HG02588 (cell line): ENCODE measurements around the gene ERC1.
"Not testable (repeated sequence)": the region's sequence is repeated elsewhere in the genome, so short reads cannot be mapped to it uniquely, and the experiment has no call there.

ENCODE experiments used
- ATAC-seq: cut with Tn5 transposase; IDR thresholded peaks from one replicate; pipeline ENCODE4 v1.9.1; 2021; ENCODE audit warnings: mild to moderate bottlenecking, moderate library complexity; ENCODE audit not compliant: unreplicated experiment

ERC1 gene

DNA sequence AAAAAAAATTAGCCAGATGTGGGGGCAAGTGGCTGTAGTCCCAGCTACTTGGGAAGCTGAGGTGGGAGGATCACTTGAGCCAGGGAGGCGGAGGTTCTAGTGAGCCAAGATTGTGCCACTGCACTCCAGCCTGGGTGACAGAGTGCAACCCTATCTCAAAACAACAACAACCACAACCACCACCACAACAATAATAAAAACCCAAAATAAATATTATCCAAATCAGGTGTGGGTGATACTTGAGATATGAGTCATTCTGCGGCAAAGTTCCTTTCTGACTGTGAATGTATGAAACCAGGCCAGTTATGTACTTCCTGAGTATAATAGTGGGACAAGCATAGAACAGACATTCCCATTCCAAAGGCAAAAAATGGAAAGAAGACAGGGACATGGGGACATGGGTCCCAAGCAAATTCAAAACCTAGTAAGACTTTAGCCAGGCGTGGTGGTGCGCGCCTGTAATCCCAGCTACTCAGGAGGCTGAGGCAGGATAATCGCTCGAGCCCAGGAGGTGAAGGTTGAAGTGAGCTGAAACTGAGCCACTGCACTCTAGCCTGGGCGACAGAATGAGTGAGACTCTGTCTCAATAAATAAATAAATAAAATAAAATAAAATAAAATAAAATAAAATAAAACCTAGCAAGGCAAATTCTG lies 9.7 kb upstream of the ERC1 start:
- ATAC-seq, result no peak

DNA sequence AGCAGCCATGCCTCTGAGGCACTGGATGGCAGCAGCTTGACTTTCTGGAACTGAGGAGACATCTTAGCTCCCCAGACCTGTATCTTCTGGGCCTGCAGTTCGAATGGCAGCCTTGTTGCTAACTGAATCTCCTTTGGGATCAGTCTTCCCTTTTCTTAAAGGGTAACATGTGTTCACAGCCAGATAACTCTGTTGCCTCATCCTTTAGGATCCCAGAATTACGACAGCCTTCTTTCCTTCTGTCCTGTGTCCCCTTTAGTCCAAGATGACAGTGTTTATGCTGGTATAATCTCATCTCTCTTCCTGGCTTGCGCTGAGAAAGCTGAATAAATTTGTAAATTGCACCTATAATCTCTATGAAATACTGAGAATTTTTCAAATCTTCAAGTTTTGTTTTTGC lies 9.1 kb upstream of the ERC1 start:
- ATAC-seq, result no peak

DNA sequence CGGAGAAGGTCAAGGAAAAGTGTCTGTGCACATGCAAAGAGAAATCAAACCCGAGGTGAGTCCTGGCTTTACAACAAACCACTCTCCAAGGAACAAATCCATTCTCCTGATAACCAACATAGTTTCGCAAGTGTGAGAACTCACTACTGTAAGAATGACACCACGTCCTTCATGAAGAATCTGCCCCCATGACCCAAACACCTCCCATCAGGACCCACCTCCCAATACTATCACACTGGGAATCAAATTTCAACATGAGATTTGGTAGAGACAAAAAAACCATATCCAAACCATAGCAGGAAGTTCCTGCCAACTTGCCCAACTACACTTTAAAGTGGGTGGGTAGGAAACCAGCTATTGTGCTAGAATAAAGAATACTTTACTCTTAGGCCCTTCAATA lies 2.4 kb upstream of the ERC1 start:
- ATAC-seq, result no peak

DNA sequence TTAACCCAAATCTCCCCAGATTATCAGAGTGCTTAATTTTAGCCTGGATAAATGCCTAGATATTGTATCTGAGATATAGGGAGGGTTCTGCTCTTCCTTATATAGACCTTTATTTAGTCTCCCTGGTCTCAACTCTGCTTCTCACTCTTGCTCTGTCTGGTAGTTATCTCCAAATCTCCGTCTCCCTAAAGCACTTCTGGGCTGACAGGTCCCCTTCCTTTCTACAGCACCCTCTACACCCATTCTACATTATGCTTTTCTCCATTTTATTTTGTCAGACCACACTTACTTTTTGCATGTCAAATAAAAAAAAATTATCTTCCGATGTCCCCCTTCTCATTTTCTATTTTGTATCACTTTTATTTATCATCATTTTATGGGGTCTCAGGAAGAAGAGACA lies 2.0 kb upstream of the ERC1 start:
- no peak for ATAC-seq

DNA sequence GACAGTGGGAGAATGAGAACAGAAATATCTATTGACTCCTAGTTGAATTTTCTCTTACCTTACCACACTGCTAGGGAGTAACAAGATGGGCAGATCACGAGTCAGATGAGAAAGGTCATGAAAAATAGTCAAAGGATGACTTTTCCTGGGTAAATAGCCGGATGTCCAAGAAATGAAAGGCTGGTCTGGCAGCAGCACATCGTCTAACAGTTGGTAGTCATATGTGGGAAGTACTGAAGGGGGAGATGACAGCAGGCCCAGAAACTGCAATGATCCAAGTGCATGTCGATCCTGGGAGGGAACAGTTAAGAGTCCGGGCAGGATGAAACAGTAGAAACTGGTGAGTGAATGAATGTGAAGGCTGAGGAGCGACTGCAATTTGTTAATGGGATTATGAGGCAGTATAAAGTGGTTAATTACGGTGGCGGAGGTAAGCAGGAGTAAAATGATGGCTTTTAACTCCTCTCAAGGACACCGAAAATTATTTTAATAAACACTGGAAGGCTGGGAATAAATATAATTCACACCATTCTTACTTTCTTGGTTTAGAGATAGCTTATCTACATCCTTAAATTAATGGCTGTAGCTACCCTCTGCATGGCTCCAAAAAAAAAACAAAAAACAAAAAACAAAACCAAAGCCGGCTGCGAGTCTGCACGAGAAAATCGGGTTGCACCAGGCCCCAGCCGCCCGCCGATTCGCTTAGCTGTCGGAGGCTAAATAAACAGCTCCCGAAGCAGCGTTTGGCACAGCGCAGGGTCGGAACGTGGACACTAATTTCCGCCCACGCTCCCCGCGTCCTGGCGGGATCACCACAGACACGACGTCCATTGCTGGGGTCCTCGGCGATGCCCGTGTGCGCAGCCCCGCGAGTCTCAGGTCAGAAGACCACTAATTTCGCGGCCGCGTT lies 1.0 kb upstream of the ERC1 start:
- ATAC-seq, result peak; percentile 17

DNA sequence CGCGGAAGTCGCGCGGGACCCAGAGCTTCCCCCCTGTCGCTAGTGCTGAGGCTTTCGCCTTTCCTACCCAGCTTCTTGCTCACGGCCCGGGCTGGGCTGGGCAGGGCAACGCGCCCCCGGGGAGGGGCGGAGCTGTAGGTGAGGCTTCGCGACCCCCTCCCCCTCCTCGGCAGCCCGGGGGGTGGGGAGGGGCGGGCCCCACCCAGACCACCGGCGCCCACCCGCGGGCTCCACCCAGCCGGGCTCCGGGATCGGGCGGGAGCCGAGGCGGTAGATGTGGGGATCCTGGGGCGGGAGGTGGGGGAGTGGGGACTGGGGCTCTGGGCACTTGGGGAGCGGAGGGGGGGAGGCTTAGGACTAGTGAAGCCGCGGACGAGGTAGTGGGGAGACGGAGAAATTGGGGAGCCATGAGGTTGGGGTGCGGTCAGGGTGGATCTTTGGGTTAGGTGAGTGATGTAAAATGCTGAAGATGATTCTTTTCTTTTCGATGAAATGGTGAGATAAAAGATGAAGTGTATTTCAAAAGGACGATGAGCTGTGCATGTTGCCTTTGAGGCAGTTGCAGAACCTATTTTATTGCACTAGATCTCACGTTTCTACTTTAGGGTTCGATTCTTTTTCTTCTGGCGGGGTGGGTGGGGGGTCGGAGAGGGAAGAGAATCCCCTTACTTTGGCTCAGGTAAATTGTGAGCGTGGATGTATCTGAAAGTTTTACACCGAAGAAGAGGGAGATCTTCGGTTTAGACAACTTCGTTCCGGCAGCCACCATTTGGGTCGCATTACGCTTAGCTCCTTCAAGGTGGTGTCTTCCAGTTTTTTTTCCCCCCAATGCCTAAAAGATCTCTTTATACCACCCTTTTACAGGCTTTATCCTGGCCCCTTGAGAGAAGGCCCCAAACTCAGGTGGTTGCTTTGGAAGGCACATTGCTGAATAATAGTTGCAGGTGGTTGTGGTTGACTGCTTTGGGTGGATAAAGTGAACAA lies 619 bp downstream of the ERC1 start:
- no peak for ATAC-seq

DNA sequence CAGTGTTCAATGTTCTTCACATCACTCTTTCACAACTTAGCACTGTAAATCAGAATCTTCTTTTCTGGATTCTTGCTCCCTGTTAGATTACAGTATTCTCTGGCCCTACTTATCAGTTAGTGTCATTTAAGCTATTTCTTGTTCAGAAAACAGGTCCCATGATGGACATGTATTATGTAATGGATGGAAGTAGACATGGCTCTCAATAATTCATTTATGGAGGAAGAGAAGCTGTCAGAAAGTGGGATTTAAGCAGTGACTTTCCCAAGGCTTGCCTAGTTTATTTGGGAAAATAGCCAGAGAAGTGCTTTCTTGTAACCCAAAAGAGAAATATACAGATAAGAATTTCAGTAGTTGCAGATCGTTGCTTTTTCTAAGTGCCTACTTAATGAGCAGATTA lies 1.6 kb downstream of the ERC1 start:
- no peak for ATAC-seq

DNA sequence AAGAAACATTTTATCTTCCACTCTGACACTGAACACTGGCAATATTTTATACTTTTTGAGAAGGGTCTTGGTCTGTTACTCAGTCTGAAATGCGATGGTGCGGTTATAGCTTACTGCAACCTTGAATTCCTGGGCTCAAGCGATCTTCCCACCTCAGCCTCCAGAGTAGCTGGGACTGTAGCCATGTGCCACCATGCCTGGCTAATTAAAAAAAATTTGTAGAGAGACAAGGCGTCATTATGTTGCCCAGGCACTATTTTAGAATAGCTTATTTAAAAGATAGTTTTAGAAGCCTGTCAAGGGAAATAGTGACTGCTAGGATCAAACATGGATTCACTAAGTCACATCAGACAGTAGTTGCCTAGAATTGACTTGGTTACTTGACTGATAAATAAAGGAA lies 5.9 kb downstream of the ERC1 start:
- no peak for ATAC-seq

DNA sequence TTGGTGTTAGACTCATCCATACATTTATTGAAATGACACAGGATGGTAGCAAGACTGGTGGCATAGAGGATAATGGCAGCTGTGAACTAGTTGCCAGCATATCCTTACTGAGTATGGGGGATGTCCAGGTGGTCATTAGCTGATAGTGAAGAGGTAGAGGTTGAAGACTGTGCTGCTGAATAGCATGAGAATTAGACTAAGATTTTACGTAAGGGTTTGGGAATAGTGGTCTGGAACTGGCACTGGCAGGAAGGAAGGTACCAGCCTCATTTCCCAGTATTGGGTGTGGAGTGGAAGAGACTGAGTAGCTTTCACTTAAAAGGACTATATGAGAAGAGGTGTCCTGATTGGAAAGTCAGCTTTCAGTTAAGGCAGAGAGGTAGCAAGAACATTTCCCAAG lies 6.5 kb downstream of the ERC1 start:
- no peak for ATAC-seq

DNA sequence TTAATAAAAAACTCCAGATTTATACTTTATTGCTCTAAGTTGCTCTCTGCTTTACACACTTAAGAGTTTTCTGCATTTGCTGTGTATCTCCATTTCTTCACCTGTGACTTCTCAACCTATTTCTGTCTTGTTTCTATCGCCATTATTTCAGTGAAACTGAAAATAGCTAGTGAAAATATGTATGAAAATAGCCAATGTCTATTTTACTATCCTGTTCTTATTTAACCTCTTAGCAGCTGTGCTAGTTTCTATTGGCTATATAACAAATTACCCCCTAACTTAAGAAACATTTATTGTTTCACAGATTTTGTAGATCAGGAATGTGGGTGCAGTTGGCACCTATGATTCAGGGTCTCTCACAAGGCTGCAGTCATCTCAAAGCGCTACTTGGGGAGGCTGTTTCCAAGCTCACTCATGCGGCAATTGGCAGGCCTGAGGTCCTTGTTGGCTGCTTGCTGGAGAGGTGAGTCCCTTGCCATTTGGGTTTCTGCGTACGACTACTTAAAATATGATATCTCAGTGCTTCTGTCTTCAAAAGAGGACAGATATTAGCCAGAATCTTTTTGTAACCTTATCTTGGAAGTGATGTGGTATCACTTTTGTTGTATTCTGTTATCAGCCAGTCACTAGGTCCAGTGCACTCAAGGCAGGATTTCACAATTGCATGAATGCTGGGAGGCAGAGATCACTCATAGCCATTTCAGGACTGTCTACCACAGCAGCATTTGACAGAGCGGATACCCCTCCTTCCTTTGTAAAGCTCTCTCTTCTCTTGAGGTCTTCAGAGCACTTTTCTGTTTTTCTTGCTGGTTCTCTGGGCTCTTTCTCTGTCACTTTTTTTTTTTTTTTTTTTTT lies 7.2 kb downstream of the ERC1 start:
- ATAC-seq, result no peak

DNA sequence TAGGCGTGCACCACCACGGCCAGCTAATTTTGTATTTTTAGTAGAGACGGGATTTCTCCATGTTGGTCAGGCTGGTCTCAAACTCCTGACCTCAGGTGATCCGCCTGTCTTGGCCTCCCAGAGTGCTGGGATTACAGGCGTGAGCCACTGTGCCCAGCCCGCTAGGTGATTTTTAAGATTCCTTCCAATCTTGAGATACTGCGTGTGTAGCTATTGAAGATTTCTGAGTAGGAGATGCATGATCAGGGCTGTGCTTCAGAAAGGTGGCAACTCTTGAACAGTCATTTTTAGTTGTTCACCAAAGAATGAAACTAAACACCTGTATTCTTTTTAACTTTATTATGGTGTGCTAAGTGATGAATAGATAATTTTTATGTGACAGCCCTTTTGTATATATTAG lies 8.7 kb downstream of the ERC1 start:
- ATAC-seq, result not testable (repeated sequence)

DNA sequence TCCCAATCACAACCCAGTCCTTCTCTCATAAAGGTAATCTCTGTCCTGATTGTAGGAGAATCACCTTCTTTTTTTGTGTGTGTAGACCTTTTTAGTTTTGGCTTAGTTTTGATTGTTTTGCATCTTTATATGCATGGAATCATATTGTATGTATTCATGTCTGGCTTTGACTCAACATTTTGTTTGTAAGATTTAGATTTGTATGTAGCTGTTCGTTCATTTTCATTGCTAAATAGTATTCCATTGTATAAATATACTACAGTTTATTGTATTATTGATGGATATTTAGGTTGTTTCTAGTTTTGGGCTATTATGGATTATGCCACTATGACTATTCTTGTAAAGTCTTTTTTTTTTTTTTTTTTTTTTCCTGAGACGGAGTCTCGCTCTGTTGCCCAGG lies 10.5 kb downstream of the ERC1 start:
- ATAC-seq, result no peak

DNA sequence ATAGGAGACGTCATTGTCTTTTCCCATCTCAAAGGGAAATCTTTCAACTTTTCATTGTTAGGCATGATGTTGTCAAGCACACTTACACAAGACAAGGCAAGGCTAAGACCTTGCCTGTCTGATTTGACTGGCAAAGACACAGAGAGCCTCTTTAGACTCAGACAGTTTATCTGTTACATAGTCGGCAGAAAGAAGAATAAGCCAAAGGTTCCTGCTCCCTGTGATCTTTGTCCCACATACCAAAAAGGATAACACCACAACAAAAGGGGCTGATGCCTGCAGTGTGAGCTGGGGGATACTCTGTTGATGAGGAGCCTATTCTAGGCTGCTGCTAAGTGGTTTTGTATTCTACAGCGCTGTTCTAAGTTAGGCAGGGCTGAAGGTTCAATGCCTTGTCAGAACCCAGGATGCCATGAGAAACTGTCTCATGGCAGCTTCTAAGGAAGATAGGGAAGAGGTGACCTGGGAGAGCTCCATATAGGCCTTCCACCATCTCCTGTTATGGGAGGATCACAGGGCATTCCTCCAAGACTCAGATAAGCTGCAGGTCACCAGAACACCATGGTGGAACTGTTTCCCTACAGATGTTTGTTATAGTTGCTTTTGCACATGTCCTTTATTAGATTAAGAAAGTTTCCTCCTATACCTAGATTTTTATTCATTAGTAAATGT lies 12.7 kb downstream of the ERC1 start:
- no peak for ATAC-seq

DNA sequence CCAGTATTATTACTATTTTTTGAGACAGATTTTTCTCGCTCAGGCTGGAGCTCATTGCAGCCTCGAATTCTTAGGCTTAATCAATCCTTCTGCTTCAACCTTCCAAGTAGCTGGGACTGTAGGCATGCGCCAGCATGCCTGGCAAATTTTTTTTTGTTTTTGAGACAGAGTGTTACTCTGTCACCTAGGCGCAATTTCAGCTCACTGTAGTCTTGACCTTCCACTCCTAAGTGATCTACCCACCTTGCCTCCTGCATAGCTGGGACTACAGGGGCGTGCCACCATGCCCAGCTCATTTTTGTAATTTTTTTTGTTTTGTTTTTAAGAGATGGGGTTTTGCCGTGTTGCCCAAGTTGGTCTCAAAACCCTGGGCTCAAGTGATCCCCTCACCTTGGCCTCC lies 15.2 kb downstream of the ERC1 start:
- no peak for ATAC-seq

DNA sequence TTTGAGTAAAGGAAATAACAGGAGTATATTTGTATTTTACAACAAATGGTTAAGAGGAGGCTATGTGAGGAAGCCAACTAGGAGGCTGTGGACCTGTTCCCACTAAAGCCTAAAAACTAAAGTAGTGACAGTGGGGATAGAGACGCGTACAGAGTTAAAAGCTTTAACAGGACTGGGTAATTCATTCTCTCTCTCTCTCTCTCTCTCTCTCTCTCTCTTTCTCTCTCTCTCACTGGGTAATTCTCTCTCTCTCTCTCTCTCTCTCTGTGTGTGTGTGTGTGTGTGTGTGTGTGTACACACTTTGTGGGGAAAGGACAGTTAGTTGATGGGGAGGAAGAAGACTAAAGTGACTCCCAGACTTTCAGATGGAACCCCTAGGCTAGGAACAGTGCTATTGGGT lies 16.3 kb downstream of the ERC1 start:
- no peak for ATAC-seq

DNA sequence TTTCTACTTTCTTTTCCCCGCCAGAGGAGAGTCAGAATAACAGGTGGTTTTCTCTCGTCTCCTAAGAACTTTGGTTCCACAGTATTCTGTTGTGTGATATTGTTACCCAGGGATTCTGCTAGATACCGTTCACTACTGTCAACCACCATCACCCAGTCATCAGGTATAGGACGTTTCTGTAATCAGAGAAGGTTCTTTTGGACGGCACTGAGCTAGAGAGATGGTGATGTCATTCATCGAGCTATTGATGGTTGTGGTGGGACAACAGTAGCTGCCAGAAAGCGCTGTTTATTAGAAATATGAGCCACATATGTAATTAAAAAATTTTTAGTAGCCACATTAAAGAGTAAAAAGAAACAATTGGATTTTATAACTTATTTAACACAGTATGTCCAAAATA lies 17.0 kb downstream of the ERC1 start:
- ATAC-seq, result no peak

DNA sequence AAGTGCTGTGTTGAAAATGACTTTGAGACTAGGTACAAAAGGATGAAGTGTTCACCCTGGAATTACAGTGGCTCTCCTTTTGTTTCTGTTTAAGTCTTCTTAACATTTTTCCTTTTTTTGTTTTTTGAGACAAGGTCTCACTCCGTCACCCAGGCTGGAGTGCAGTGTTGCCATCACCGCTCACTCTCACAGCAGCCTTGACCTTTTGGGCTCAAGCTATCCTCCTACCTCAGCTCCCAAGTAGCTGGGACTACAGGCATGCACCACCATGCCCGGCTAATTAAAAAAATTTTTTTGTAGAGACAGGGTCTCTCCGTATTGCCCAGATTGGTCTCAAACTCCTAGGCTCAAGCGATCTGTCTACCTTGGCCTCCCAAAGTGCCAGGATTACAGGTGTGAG lies 20.1 kb downstream of the ERC1 start:
- ATAC-seq, result no peak

DNA sequence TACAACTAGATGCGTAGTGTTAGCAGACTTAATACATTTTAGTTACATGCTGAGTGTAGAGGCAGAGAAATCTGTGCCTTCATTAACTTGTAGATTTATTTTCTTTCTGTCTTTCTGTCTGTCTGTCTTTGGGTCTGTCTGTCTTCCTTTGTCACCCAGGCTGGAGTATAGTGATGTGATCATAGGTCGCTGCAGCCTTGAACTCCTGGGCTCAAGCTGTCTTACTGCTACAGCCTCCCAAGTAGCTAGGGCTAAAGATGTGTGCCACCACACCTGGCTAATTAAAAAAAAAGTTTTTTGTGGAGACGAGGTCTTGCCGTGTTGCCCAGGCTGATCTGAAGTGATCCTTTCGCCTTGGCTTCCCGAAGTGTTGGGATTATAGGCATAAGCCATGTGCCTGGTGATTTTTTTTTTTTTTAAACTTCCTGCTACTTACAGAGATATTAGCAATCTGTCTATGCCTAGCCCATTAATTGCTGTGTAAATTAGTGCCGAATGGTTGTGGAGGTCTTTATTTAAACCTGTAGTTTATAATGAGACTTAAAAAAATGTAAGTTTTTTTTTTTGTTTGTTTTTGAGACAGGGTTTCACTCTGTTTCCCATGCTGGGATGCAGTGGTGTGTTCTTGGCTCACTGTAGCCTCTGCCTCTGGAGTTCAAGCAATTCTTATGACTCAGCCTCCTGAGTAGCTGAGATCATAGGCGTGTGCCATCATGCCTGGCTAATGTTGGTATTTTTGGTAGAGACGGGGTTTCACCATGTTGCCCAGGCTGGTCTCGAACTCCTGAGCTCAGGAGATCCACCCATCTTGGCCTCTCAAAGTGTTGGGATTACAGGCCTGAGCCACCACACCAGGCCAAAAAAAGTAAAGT lies 22.8 kb downstream of the ERC1 start:
- ATAC-seq, result no peak

DNA sequence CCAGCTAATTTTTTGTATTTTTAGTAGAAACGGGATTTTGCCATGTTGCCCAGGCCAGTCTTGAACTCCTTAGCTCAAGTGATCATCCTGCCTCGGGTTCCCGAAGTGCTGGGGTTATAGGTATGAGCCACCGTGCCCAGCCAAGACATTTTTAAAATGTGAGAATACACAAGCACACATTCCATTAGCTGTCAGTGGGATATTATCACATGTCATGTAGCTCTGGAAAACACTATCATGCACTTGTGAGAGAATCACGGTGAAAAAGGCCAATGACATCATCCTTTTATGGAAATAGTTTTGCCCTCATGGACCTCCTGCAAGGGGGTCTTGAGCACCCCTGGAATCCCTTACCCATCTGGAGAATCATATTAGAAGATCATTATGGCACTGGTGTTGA lies 28.3 kb downstream of the ERC1 start:
- no peak for ATAC-seq
